Fibroblast of lung (primary cell): ENCODE data around the gene HIBADH.

Experiments
- CTCF ChIP-seq, 2 donors: IDR thresholded peaks in 1 of 2; conservative IDR thresholded peaks in 1 of 2; 1 replicate in 1 of 2; 2 replicates in 1 of 2; pipeline ENCODE4 v1.5.1; 2011 to 2012; ENCODE audit warnings: low read length in 2 of 2, control low read depth in 1 of 2, inconsistent platforms in 1 of 2, low read depth in 1 of 2, mild to moderate bottlenecking in 1 of 2
- EZH2 ChIP-seq: IDR thresholded peaks from 2 replicates; pipeline ENCODE4 v1.5.1; 2012; ENCODE audit warnings: low read length, control low read depth, mild to moderate bottlenecking; ENCODE audit errors: missing control alignments

GRCh38 chr7:27575613-27576012 is 87.1 kb downstream of the HIBADH start:
- TF ChIP-seq CTCF (conservative IDR thresholded peaks at IDR 0.05 in 1 of 2, IDR thresholded peaks at IDR 0.05 in 1 of 2; ENCODE audit: low read depth in 1 of 2, low read length in 2 of 2) (no peak), EZH2 (no peak)
